Measurements from ENCODE around the gene BRINP3.

BRINP3 gene

DNA sequence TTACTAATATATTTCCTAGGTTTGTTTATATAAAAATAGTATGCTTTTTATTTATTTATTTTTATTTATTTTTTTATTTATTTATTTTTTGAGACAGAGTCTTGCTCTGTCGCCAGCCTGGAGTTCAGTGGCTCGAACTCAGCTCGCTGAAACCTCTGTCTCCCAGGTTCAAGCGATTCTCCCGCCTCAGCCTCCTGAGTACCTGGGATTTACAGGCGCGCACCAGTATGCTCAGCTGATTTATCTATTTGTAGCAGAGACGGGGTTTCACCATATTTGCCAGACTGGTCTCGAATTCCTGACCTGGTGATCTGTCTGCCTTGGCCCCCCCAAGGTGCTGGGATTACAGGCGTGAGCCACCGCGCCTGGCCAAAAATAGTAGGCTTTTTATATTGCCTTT lies 33.2 kb downstream of the BRINP3 start:
- DNase-seq = no peak

DNA sequence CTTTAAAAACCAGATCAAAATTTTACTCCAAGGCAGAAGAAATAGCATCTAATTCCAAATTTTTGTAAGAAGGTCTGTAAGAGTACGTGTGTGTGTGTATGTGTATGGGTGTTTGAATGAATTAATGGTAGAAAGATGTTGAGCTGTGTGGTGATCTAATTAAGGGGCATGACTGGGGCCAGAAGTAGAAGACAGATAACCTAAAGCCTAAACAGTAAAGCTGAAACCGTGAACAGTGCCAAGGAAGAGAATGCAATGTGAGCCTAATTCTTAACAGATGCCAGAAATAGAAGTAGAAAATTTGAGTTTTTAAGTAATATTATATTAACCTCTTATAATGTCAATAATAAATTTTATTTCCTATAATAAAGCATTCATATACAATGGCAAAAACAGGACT lies 38.2 kb downstream of the BRINP3 start:
- no peak for DNase-seq

DNA sequence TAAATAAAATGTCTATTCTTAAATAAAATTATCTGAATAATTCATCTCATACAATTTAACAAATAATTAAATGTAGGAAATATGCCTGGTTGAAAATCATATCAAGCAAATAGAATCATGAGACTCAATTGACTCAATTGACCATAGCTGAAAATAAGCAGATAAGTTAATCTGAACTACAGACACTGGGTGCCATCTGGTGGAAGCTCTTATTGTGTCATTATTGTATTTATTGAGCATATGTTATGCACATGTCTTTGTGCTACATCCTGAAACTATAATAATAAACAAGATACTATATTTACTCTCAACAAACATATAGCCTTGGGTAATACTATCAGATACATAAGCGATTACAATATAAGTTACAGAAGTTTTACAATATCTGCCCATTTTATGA lies 41.0 kb downstream of the BRINP3 start:
- DNase-seq = no peak

DNA sequence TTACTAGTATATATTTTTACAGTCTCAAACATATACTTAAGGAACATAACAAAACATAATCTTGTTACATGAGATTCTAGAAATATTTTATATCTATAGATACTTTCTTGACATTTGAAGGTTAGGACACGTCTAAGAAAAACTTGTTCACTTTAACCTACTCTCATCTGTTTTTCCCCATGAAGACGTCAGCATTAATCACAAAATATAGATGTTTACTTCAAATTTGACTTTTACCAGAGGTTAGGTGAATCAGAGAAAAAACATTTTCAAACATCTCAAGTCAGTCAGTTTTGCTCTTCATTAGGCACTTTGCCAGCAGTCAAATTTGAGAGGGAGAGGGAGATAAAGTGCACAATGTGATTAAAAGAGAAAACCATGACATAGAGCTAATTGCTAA lies 47.7 kb downstream of the BRINP3 start:
- no peak for DNase-seq

DNA sequence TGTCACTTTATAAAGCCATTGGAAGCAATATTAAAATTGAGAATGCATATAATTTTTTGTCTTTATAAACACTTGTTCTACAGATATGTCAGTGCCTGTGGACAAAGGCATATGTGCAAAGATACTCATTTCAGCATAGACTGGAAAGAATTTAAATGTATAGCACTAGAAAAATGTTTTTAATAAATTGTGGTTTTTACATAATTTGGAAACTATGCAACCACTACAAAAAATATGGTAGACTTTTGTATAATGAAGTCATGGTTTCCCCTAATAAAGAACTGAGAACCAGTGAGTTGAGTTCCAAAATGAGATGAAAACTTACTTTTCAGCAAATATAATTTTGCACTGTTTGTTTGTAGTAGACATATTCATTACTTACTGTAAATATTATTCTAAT lies 48.5 kb downstream of the BRINP3 start:
- DNase-seq = no peak

DNA sequence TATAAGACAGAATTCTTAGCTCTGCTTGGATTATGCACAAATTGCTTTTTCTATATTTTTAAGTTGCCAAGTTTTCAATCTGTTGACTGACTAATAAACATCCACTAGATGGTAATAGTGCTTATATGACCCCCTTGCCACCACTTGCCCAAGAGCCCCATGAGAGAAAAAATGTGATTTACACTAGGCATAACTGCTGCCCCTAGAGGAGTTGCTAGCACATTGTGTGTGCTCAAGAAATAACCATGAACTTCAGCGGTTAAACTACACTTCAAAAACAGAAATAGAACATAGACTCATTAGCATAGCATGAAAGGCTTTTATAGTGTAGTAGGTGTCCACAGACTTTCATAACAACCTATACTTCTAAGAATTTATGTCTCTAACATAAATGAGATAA lies 61.4 kb downstream of the BRINP3 start:
- DNase-seq = no peak

DNA sequence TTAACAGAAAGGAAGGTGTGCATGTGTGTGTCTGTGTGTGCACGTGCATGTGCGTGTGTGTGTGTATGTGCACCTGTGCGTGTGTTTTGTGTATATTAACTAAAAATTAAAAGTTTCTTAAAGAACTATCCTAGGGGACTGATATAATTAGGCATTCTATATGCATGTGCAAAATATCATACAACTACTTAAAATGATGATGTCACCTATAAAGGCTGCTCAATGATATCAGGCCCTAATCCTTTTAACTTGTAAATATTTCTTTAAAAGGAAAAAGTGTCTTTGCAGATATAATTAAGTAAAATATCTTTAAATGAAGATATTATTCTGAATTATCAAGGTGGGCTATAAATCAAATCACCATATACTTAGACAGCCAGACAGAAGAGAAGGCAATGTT lies 64.5 kb downstream of the BRINP3 start:
- no peak for DNase-seq

DNA sequence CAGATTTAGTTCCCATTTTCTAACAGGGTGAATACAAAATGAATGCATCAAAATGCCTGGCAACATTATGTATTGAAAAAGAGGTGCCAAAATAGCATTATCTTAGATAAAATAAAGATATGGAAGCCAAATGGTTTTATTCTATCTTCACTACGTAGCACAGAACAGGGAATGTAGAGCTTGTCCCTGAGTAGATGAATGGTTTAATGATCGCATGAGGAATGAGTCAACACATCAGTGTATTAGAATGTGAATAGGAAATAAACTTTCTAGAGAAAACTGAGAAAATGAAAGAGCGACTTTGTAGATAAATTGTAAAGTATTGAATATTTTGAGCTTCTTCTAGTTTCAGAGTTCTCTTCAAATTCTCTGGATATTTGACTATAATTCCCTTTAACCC lies 74.3 kb downstream of the BRINP3 start:
- DNase-seq = no peak

DNA sequence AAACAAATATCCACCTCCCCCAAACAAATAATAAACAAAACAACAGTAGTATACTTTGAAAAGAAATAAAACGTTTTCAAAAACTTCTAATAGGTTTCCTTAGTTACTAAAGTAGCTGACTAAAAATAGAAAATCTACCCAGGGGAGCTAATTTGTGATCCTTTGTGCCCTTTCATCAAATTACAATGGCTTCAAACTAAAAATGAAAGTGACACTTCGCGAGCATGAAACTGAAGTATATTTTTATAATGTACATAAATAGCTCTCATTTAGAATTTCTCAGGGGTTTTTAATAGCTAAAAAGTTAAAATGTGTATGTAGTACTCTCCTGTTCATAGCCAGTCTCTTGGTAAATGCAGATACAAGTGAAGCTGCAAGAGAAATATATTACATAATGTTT lies 78.4 kb downstream of the BRINP3 start:
- no peak for DNase-seq

DNA sequence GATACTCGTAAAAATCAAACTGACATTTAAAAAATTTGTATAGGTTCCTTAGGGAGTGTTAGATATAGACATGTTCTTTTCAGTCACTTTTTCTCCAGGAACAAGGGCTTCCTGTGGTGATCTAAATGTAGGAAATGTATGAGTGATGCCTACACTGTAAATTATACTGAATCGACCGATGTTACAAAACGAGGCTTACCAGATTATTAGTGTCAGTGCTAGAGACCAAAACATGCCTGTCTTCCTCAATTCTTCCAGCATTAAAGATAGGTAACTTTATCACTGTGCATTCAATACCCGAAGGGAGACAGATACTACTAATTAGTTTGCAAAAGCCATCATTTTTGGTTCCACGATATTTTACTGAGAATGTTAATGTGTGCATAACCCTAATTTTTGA lies 86.1 kb downstream of the BRINP3 start:
- DNase-seq = no peak

DNA sequence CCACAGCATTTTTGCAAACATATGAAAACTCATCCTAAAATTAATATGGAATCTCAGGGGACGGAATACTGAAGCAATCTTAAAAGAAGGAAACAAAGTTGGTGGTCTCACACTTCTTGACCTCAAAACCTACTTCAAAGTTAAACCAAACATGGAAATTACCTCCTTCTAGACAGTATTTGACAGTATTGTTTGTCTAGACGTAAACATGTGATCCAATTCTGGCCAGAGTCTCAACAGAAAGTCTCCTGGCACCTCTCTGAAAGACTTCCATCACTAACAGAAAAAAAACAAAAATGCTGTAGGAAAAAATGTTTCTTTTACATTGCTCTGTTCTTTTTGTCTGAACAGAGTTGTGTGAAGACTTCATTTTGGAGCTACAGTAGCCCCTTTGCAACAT lies 99.7 kb downstream of the BRINP3 start:
- DNase-seq = no peak

DNA sequence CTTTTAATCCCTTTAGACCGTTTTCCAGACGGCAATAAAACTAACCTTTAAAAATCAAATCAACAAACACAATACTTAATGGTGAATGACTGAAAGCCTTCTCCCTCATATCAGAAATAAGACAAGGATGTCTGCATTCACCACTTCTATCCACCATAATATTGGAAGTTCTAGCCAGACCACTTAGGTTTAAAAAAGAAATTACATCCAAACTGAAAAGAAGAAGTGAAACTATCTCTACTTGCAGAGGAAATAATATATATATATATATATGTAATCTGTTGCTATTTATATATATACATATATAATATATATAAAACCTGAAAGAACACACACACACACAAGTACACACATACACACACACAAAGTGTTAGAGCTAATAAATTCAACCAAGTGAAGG lies 100.4 kb downstream of the BRINP3 start:
- no peak for DNase-seq

DNA sequence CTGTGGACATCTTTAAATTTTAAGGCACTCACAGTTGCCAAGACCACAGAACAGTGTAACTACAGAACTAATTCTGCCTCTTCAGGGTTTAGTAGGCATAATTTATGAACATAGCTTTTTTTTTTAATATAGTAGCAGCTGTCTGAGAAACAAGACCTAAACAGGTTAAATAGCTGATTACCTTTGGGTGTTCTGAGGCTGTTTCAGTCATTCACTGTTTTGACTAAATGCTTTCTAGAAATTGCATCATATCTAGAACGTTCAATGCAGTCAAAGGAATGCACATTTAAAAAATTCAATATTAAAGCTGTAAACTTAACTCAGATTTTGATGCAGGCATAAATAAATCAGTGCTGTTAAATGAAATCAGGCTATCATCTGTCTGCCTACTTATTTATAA lies 101.6 kb downstream of the BRINP3 start:
- no peak for DNase-seq

DNA sequence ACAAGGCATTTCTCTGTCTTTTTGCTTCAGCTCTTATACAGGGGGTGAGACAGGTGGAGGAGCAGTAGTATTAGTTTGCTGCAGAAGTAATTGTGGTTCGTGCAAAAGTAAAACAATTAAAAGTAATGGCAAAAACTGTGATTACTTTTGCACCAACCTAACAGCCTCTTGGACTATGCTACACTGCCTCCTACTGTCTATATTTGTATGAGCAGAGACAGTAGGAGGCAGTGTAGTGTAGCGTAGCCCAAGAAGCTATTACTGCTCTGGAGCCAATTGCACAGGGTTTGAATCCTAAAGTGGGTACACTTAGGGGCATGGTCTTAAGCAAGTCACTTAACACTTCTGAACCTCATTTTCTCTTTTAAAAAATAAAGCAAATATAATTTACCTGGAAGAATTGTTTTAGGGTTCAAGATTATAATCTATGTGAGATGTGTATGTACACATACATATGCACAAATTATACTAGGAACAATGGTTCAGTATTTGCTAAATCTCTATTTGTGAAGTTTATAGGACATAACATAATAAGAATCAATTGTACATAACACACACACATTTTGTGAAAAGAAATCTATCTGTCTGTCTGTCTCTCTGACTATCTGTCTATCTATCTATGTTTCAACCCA lies 103.8 kb downstream of the BRINP3 start:
- no peak for DNase-seq

DNA sequence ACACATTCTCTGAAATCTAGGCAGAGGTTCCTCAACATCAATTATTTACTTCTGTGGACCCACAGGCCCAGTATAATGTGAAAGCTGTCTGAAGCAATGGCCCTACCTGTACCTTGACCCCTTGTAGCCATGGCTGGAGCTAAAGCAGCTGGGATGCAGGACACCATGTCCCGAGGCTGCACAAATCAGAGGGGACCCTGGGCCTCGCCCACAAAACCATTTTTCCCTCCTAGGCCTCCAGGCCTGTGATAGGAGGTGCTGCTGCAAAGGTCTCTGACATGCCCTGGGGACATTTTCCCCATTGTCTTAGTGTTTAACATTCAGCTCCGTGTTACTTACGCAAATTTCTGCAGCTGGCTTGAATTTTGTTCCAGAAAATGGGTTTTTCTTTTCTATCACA lies 110.5 kb downstream of the BRINP3 start:
- no peak for DNase-seq

DNA sequence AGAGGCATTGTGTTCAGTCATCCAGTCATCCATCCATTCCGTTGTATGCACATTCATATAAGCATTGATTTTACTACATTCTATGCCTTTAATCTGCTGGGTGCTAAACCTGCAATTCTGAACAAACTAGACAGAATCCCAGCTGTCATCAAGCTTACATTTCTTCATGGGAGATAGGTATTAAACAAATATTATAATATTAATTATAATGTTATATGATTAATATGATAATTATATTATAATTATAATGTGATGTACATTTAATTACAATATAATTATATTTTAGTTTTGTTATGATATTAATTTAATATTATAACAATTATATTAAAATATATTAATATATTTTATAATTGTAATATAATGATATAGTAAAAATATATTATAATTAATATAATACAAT lies 112.4 kb downstream of the BRINP3 start:
- no peak for DNase-seq

DNA sequence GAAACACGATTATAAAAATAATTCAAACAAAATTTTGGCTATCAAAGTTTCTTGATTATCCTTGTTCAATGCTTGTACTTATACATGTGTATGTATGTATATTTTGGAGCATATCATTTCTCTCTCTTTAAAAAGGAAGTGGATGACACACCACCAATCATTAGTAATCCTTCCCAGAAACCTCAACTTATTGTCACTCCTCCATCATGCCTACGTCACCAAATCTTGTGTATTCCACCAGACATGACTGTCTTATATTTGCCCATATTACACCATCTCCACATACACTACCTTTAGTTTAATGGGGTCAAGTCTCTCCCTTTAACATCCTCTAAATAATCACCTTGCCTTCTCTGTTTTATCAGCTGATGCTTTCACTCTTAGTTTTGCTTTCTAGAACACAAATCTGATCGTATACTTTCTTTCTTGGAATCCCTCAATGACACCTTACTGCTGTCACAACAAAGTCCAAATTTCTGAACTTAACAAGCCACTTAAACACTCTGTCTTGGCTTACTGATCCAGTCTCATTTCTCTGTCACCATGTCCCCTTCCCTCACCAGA lies 124.0 kb downstream of the BRINP3 start:
- no peak for DNase-seq

DNA sequence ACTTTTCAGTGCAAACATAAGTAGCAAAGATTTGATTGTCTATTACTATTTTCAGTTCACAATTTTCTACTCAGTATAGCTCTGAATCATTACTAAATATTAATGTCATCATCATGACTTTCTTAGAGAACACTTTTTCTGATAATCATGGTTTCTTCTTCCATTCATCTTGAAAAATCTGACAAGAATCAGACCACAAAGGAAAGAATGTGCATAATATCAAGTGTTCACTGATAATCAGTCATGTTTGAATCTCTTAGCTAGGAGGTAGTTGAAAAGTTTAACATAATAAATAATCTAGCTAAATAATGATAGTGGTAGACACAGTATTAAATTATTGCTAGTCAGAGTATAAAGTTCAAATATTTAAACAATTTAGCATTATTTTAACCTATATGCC lies 133.2 kb downstream of the BRINP3 start:
- no peak for DNase-seq

DNA sequence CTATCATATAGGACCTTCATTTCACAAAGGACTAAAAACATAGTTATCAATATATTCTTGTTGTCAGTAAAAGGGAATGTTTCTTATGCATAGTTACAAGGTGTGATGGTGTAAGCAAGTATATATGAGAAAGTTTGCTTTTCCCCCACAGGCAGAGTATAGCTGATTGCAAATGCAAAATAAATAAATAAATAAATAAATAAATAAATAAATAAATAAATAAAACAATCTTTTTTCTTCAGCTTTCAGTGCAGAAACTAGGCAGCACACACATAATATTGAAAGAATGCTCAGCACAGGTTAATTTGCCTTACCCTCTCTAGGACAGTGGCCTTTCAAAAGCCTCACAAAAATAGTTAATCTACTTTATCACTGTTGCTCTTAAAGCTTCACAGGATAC lies 138.8 kb downstream of the BRINP3 start:
- DNase-seq = no peak

DNA sequence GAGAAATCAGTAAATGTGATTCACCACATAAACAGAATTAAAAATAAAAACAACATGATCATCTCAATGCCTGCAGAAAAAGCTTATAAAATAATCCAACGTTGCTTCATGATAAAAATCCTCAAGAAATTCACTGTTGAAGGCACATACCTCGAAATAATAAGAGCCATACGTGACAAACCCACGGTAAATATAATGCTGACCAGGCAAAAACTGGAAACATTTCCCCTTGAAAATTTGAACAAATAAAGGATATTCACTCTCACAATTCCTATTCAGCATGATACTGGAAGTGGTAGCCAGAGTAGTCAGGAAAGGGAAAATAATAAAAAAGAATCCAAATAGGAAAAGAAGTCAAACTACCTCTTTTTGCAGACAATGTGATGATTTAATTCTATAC lies 148.8 kb downstream of the BRINP3 start:
- no peak for DNase-seq

DNA sequence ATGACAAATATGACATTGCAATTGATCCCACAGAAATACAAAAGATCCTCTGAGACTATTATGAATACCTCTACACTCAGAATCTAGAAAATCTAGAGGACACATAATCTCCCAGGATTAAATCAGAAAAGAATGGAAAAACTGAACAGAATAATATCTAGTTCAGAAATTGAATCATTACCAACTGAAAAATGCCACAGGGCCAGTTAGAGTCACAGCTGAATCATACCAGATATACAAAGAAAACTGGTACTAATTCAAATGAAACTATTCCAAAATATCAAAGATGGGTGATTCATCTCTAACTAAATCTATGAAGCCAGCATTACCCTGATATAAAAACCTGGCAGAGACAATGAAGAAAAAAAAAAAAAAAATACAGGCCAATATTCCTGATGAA lies 149.3 kb downstream of the BRINP3 start:
- DNase-seq = no peak

DNA sequence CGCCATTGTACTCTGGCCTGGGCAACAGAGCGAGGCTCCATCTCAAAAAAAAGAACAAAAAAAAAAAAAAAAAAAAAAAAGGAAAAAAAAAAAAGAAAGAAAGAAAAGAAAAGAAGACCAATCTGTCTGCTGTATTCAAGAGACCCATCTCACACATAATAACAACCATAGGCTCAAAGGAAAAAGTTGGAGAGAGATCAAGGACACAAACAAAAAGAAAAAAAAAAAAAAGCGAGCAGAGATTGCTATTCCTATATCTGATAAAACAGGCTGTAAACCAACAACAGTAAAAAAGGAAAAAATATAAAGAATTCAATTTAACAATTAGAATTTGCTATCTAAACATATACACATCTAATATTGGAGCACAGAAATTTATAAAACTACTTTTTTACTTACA lies 150.4 kb downstream of the BRINP3 start:
- no peak for DNase-seq

DNA sequence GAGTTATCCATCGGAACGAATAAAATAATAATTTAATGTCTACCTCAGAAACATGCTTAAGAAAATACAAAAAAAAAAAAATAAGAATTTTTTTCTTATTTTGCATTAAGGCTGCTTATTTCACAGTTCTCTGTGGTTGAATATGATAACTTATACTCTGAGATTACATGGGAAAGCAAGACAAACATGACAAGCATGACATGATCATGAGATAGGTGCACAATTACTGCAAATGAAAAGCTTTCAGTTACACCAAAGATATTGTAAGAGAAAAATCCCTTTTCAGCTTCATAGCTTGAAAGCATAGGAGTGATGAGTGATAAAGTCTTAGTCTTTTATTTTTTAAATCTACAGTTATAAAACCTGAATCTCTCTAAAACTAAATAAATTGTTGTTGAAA lies 154.1 kb downstream of the BRINP3 start:
- no peak for DNase-seq

DNA sequence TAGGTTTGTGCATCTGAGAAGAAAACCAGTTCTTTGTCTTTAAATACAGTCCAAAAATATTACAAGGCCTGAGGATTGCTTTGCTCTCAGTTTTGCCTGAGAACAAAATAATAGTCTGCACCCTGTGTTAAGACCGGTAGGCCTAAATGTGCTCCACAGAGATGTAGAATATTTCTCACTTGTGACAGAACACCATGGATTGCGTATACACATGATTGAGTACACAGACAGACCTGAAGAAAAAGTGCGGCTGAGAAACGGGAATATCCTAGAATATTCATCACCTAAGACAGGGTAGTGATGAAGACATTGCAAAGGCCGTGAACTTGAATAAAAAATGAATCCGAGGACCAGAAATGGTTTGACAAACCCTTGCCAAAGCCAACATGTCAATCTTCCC lies 155.4 kb downstream of the BRINP3 start:
- DNase-seq = no peak

DNA sequence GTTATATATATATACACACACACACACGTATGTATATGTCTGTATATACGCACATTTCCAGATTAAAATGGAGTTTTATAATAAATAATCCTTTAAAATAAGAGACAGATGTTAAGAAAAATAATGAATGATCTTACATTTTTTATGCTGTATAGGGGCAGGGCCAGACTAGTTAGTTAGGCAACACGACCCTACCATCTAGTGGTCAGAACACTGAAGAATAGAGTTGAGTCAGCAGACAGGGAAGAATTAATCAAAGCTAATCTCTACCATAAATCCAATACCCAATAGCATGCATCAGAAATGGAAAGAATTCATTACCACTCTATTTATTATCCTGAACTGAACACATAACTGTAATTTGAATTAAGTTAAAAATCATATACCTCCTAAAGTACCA lies 156.7 kb downstream of the BRINP3 start:
- DNase-seq = no peak

DNA sequence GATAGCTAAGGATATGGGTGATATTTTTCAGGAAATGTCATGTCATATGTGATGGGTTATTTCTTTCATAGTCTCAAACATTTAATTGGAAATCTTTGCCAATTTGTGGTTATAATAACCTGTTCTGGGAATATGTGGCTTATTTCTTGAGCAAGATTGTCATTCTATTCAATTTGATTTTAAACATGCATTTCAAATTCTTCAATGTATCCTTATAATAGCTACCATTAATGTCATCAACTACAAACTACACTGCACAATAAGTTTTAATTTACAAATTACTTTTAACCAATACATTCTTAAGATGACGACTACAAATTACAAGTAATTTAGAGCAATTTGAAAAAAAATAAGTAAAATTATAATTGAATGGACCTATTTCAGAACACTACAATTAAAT lies 164.9 kb downstream of the BRINP3 start:
- no peak for DNase-seq
